Upper lobe of right lung (tissue), 1 donor: ENCODE measurements around the gene CADPS. TPM values are rescaled to one million over a fixed set of nuclear protein-coding genes. Genes with fewer than 3 reads are reported as not detected.

Experiments
- ATAC-seq: fragments of 200-7000 bp; cut with Tn5 transposase; one replicate; pipeline ENCODE4 v1.9.1; 2020; ENCODE audit warnings: mild to moderate bottlenecking, moderate library complexity
- DNase-seq: peaks from one replicate; pipeline ENCODE4 v3.0.0-alpha.2; 2020
- H3K27ac ChIP-seq: fragments of 200-600 bp; one replicate; pipeline ENCODE4 v1.8.0; 2022
- H3K27me3 ChIP-seq: fragments of 200-600 bp; one replicate; pipeline ENCODE4 v1.8.0; 2022; ENCODE audit warnings: mild to moderate bottlenecking
- H3K36me3 ChIP-seq: fragments of 200-600 bp; one replicate; pipeline ENCODE4 v1.8.0; 2022
- H3K4me1 ChIP-seq: fragments of 200-600 bp; one replicate; pipeline ENCODE4 v1.8.0; 2022
- H3K4me3 ChIP-seq: fragments of 200-600 bp; one replicate; pipeline ENCODE4 v1.8.0; 2022; ENCODE audit warnings: mild to moderate bottlenecking
- H3K9me3 ChIP-seq: fragments of 200-600 bp; one replicate; pipeline ENCODE4 v1.8.0; 2022
- intact Hi-C: fragments of 100-400 bp; cut with DNase I; formaldehyde crosslinking; loops from one replicate; pipeline ENCODE4 v1.11.0; 2022
- total RNA-seq: library from RNA; stranded (reverse); fragmentation: NEBNext Ultra II Directional; extraction: Animal tissue kit (Norgen Biotek cat#: 25700); gene quantifications from one replicate; pipeline ENCODE4 v1.2.1, GENCODE V29; 2021
- TF ChIP-seq, protein P1 (sequence below): fragments of 200-600 bp; IDR thresholded peaks from one replicate; pipeline ENCODE4 v1.8.0; 2022; ENCODE audit warnings: antibody characterized with exemption
- donor health status: DM: no; HTN: yes; CAD: no; lungs with severe emphysema.

The CADPS gene
- total RNA-seq, 1 donor from 2014 or later = 1.1 TPM

GRCh38 chr3:62467966-62468722 lies 407.1 kb downstream of the CADPS start:
- TF ChIP-seq, protein P1, sequence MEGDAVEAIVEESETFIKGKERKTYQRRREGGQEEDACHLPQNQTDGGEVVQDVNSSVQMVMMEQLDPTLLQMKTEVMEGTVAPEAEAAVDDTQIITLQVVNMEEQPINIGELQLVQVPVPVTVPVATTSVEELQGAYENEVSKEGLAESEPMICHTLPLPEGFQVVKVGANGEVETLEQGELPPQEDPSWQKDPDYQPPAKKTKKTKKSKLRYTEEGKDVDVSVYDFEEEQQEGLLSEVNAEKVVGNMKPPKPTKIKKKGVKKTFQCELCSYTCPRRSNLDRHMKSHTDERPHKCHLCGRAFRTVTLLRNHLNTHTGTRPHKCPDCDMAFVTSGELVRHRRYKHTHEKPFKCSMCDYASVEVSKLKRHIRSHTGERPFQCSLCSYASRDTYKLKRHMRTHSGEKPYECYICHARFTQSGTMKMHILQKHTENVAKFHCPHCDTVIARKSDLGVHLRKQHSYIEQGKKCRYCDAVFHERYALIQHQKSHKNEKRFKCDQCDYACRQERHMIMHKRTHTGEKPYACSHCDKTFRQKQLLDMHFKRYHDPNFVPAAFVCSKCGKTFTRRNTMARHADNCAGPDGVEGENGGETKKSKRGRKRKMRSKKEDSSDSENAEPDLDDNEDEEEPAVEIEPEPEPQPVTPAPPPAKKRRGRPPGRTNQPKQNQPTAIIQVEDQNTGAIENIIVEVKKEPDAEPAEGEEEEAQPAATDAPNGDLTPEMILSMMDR = no peak
- Histone ChIP-seq H3K9me3 (no peaks in the 10 kb centered on the region), H3K27me3 (no peaks in the 10 kb centered on the region), H3K27ac (no peak overlapping the region), H3K4me1 (no peaks in the 10 kb centered on the region), H3K4me3 (no peak overlapping the region), H3K36me3 (no peaks in the 10 kb centered on the region)
- ATAC-seq (no peak), DNase-seq (no peak)
- intact Hi-C loops = no loop called here

DNA sequence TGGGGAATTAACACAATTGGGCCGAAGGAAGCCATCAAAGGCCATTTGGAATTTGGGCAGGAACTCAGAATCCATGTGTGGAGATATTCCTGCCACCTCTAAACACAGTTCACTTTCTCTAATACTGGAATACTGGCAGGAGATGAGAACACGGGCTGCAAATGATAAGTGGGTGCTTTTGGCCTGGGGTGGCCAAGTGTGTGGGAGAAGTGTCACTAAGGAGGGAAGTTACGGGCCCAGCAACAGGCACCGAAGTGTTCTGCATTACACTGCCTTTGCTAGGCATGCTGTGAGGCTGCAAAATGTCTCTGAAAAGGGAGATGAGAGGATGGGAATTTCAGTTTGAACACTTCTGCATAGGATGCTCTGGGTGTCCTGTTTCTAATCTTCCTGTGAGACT lies 412.4 kb downstream of the CADPS start:
- TF ChIP-seq, protein P1 = no peak
- DNase-seq (no peak), ATAC-seq (no peak)
- Histone ChIP-seq H3K27me3 (no peaks in the 10 kb centered on the region), H3K4me1 (no peaks in the 10 kb centered on the region), H3K36me3 (no peaks in the 10 kb centered on the region), H3K9me3 (no peaks in the 10 kb centered on the region), H3K27ac (no peak overlapping the region), H3K4me3 (no peak overlapping the region)
- intact Hi-C loops = no loop called here

DNA sequence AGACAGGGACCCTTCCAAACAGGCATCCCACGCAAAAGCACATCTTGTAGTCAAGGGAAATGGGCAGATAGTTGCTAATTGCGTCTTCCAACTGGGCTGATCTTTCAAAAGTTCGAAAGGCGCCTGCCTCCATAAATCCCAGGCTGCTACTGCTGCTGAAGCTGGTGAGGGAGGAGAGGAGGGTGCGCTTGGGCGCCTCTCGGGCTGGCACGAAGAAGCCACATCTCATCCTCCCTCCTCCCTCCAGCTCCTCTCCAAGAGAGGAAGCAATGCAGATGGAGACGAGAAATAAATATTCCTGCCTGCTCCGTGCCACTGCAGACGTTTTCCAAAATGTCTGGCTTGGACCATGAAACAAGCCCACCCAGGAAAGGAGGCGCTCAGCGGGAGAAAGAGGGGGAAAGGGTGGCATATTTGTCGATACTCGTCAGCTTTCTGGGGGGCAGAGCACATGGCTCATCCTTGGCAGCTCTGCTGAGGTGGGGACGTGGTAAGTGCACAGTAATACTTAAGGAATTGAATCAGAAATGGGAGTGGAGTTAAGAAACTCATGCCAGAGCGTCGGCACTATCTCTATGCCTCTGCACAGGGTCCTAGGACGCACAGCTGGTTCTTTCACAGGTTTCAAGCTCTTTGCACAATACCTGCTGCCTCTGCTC lies 413.0 kb downstream of the CADPS start:
- H3K36me3 ChIP-seq = no peaks in the 10 kb centered on the region
- H3K9me3 ChIP-seq = no peaks in the 10 kb centered on the region
- ATAC-seq (no peak), DNase-seq (no peak)
- H3K27me3 ChIP-seq = no peaks in the 10 kb centered on the region
- no peaks in the 10 kb centered on the region for H3K4me1 ChIP-seq
- TF ChIP-seq, protein P1 = no peak
- intact Hi-C loops = no loop called here
- H3K27ac ChIP-seq = no peak overlapping the region
- H3K4me3 ChIP-seq = no peak overlapping the region

- ATAC-seq = no peak
- intact Hi-C loops = no loop called here
- no peaks in the 10 kb centered on the region for H3K36me3 ChIP-seq
- no peak overlapping the region for H3K27ac ChIP-seq
- H3K9me3 ChIP-seq = no peaks in the 10 kb centered on the region
- no peaks in the 10 kb centered on the region for H3K27me3 ChIP-seq
- no peaks in the 10 kb centered on the region for H3K4me1 ChIP-seq
- no peak for DNase-seq
- TF ChIP-seq, protein P1 = no peak
- H3K4me3 ChIP-seq = no peak overlapping the region
Measured at GRCh38 chr3:62454916-62455315, 420.3 kb downstream of the CADPS start.

- Histone ChIP-seq H3K36me3 (no peaks in the 10 kb centered on the region), H3K27me3 (no peaks in the 10 kb centered on the region), H3K4me1 (no peaks in the 10 kb centered on the region), H3K9me3 (no peaks in the 10 kb centered on the region), H3K27ac (no peak overlapping the region), H3K4me3 (no peak overlapping the region)
- DNase-seq (no peak), ATAC-seq (no peak)
- intact Hi-C loops = no loop called here
- TF ChIP-seq, protein P1 = no peak
Measured at GRCh38 chr3:62453448-62453847, 421.8 kb downstream of the CADPS start.
